Neural cell (in vitro differentiated cells): ENCODE results near the gene SEMG2.

Experiments used
- RAD21 ChIP-seq: fragments of 450-650 bp; conservative IDR thresholded peaks from 2 replicates; pipeline ENCODE4 v1.6.1; 2014; ENCODE audit warnings: antibody characterized with exemption, mild to moderate bottlenecking, moderate library complexity
- TF ChIP-seq, protein P1 (sequence below): fragments of 450-650 bp; IDR thresholded peaks from 2 replicates; pipeline ENCODE4 v1.5.1; 2014; ENCODE audit warnings: antibody characterized with exemption, mild to moderate bottlenecking, moderate library complexity; ENCODE audit not compliant: poor library complexity, severe bottlenecking
- TF ChIP-seq, protein P2 (sequence below): IDR thresholded peaks from 2 replicates; pipeline ENCODE4 v1.6.1; 2012; ENCODE audit warnings: borderline replicate concordance

DNA sequence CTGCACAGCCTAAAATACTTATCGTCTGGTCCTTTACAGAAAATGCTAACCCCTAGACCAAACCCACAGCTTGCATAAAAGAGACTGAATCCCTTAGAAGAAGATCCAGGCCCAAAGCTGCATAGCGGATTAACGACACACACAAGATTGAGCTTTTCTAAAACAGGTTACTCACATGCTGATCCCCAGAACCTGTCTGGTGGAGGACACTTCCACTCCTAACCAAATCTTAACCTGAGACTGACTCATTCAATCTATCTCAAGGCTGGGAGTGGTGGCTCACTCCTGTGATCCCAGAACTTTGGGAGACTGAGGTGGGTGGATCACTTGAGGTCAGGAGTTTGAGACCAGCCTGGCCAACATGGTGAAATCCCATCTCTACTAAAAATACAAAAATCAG is 36.0 kb downstream of the SEMG2 start:
- TF ChIP-seq, protein P1, sequence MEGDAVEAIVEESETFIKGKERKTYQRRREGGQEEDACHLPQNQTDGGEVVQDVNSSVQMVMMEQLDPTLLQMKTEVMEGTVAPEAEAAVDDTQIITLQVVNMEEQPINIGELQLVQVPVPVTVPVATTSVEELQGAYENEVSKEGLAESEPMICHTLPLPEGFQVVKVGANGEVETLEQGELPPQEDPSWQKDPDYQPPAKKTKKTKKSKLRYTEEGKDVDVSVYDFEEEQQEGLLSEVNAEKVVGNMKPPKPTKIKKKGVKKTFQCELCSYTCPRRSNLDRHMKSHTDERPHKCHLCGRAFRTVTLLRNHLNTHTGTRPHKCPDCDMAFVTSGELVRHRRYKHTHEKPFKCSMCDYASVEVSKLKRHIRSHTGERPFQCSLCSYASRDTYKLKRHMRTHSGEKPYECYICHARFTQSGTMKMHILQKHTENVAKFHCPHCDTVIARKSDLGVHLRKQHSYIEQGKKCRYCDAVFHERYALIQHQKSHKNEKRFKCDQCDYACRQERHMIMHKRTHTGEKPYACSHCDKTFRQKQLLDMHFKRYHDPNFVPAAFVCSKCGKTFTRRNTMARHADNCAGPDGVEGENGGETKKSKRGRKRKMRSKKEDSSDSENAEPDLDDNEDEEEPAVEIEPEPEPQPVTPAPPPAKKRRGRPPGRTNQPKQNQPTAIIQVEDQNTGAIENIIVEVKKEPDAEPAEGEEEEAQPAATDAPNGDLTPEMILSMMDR: no peak
- no peak for TF ChIP-seq RAD21
- TF ChIP-seq, protein P2, sequence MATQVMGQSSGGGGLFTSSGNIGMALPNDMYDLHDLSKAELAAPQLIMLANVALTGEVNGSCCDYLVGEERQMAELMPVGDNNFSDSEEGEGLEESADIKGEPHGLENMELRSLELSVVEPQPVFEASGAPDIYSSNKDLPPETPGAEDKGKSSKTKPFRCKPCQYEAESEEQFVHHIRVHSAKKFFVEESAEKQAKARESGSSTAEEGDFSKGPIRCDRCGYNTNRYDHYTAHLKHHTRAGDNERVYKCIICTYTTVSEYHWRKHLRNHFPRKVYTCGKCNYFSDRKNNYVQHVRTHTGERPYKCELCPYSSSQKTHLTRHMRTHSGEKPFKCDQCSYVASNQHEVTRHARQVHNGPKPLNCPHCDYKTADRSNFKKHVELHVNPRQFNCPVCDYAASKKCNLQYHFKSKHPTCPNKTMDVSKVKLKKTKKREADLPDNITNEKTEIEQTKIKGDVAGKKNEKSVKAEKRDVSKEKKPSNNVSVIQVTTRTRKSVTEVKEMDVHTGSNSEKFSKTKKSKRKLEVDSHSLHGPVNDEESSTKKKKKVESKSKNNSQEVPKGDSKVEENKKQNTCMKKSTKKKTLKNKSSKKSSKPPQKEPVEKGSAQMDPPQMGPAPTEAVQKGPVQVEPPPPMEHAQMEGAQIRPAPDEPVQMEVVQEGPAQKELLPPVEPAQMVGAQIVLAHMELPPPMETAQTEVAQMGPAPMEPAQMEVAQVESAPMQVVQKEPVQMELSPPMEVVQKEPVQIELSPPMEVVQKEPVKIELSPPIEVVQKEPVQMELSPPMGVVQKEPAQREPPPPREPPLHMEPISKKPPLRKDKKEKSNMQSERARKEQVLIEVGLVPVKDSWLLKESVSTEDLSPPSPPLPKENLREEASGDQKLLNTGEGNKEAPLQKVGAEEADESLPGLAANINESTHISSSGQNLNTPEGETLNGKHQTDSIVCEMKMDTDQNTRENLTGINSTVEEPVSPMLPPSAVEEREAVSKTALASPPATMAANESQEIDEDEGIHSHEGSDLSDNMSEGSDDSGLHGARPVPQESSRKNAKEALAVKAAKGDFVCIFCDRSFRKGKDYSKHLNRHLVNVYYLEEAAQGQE: no peak
